ENCODE data around the gene SMPD1. TPM values are rescaled to one million over a fixed set of nuclear protein-coding genes. Genes with fewer than 3 reads are reported as not detected.

SMPD1 gene
- total RNA-seq, 1 experiment from 2014 or later = 4.5 TPM

DNA sequence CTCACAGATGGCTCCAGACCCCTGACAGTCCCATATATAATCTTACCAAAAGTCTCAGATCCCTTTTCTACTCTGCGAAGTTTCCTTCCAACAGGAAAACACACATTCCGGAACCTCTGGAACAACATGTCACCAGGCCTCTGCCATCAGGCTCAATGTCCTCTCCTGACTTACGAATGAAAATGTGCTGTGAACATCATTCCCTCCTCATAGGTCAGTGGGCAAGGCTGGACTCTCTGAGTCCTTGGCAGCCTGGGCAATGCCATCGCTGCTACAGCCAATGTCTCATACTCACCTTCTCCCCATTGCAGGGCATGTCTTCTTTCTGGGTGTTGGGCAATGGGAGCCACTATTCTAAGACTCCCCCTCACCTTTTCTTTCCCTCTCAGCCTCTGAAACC is 52.2 kb downstream of the SMPD1 start:
- no peaks in the 10 kb centered on the region for H3K9me3 Mint-ChIP-seq
- no peaks in the 10 kb centered on the region for H3K9me3 ChIP-seq (ENCODE audit: control insufficient read depth, low read depth, low read length)
- no peak overlapping the region for H2BK120ac ChIP-seq (ENCODE audit: low read depth, low read length, poor library complexity, severe bottlenecking)
- no peak overlapping the region for H2AK5ac ChIP-seq (ENCODE audit: insufficient read length, low read length)
- H3K27me3 Mint-ChIP-seq (ENCODE audit: low read depth) = no peaks in the 10 kb centered on the region
- H3K27me3 ChIP-seq (ENCODE audit: insufficient read depth, low read length) = no peaks in the 10 kb centered on the region
- H4K20me1 ChIP-seq (ENCODE audit: control insufficient read depth, insufficient read depth, insufficient read length) = no peaks in the 10 kb centered on the region
- H4K5ac ChIP-seq (ENCODE audit: insufficient read length, low read depth, low read length) = no peak overlapping the region
- no peak overlapping the region for H3K27ac Mint-ChIP-seq
- TF ChIP-seq, protein P1, sequence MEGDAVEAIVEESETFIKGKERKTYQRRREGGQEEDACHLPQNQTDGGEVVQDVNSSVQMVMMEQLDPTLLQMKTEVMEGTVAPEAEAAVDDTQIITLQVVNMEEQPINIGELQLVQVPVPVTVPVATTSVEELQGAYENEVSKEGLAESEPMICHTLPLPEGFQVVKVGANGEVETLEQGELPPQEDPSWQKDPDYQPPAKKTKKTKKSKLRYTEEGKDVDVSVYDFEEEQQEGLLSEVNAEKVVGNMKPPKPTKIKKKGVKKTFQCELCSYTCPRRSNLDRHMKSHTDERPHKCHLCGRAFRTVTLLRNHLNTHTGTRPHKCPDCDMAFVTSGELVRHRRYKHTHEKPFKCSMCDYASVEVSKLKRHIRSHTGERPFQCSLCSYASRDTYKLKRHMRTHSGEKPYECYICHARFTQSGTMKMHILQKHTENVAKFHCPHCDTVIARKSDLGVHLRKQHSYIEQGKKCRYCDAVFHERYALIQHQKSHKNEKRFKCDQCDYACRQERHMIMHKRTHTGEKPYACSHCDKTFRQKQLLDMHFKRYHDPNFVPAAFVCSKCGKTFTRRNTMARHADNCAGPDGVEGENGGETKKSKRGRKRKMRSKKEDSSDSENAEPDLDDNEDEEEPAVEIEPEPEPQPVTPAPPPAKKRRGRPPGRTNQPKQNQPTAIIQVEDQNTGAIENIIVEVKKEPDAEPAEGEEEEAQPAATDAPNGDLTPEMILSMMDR (conservative IDR thresholded peaks at IDR 0.05) = no peak
- H2AFZ ChIP-seq (ENCODE audit: low read length) = no peak overlapping the region
- no peak overlapping the region for H2BK20ac ChIP-seq (ENCODE audit: low read depth, low read length, poor library complexity, severe bottlenecking)
- no peak for DNase-seq
- H3K14ac ChIP-seq (ENCODE audit: insufficient read depth, low read length) = no peak overlapping the region
- H2BK15ac ChIP-seq (ENCODE audit: low read depth, low read length) = no peak overlapping the region
- peaks cover 0 to 3% of the 10 kb centered on the region in 2 experiments; a peak in 1 of 4 replicates for H3K4me1 Mint-ChIP-seq
- no peaks in the 10 kb centered on the region for H3K79me1 ChIP-seq (ENCODE audit: insufficient read depth, low read depth, low read length, poor library complexity, severe bottlenecking)
- no peak overlapping the region for H3K4me3 Mint-ChIP-seq
- H3K36me3 Mint-ChIP-seq (ENCODE audit: insufficient read depth in 1 of 3, low read depth in 3 of 3) = no peaks in the 10 kb centered on the region
- no peak overlapping the region for H2BK5ac ChIP-seq (ENCODE audit: insufficient read length, low read length)
- H3K27ac ChIP-seq (ENCODE audit: insufficient read length, low read depth, low read length) = no peak overlapping the region
- H3K9ac ChIP-seq (ENCODE audit: extremely low read depth, insufficient read length, low read length) = no peak overlapping the region
- WGBS (ENCODE audit: extremely low coverage, insufficient read length, low lambda C conversion rate) = no CpG with 5 or more reads among the region's 4 CpGs
- no peak overlapping the region for H3K23ac ChIP-seq (ENCODE audit: insufficient read length, low read depth, low read length)
- no peak overlapping the region for H4K8ac ChIP-seq (replicated peaks; ENCODE audit: insufficient read length, low read depth, low read length)
- no peak overlapping the region for H2BK12ac ChIP-seq (ENCODE audit: insufficient read length, low read depth, low read length)
- H3K4ac ChIP-seq (ENCODE audit: low read depth, low read length) = no peak overlapping the region
- H3K56ac ChIP-seq (ENCODE audit: insufficient read length, low read depth, low read length) = no peak overlapping the region
- H3K4me2 ChIP-seq (ENCODE audit: insufficient read depth, insufficient read length, low read length) = no peak overlapping the region
- H3K79me2 ChIP-seq (ENCODE audit: insufficient read depth, low read length) = no peaks in the 10 kb centered on the region
- no peak overlapping the region for H4K91ac ChIP-seq (ENCODE audit: insufficient read length, low read depth, low read length)
- no peak overlapping the region for H3K18ac ChIP-seq (ENCODE audit: insufficient read length, low read depth, low read length)
- H3K4me1 ChIP-seq (ENCODE audit: insufficient read depth, low read length) = no peaks in the 10 kb centered on the region
- H3K23me2 ChIP-seq (ENCODE audit: insufficient read length, low read depth, low read length, poor library complexity, severe bottlenecking) = no peaks in the 10 kb centered on the region
- no peak overlapping the region for H3T11ph ChIP-seq (ENCODE audit: low read length)

All from H9 (cell line).